HG03066 (cell line): ENCODE results near the gene STAG1.
"Not testable (repeated sequence)": the region's sequence is repeated elsewhere in the genome, so short reads cannot be mapped to it uniquely, and the experiment has no call there.

ENCODE experiments used
- ATAC-seq: cut with Tn5 transposase; IDR thresholded peaks from one replicate; pipeline ENCODE4 v1.9.1; 2021; ENCODE audit warnings: low read depth; ENCODE audit not compliant: unreplicated experiment

STAG1 gene

GRCh38 chr3:136532766-136533165 is 219.4 kb downstream of the STAG1 start:
- ATAC-seq: no peak

GRCh38 chr3:136518102-136518501 is 234.1 kb downstream of the STAG1 start:
- no peak for ATAC-seq

- ATAC-seq: no peak
These were observed 235.5 kb downstream of the STAG1 start for GRCh38 chr3:136516656-136517055.

GRCh38 chr3:136516095-136516494 is 236.1 kb downstream of the STAG1 start:
- ATAC-seq: no peak

GRCh38 chr3:136514533-136514932 is 237.6 kb downstream of the STAG1 start:
- not testable (repeated sequence) for ATAC-seq

- ATAC-seq: no peak
These were observed 238.8 kb downstream of the STAG1 start for GRCh38 chr3:136513367-136513766.

- no peak for ATAC-seq
These were observed 239.8 kb downstream of the STAG1 start for GRCh38 chr3:136512381-136512780.

GRCh38 chr3:136505676-136506075 is 246.5 kb downstream of the STAG1 start:
- ATAC-seq: no peak

GRCh38 chr3:136503056-136503455 is 249.1 kb downstream of the STAG1 start:
- ATAC-seq: no peak

GRCh38 chr3:136498919-136499447 is 253.2 kb downstream of the STAG1 start:
- no peak for ATAC-seq

- no peak for ATAC-seq
These were observed 257.0 kb downstream of the STAG1 start for GRCh38 chr3:136495213-136495612.

GRCh38 chr3:136490646-136491405 is 261.4 kb downstream of the STAG1 start:
- no peak for ATAC-seq

GRCh38 chr3:136485777-136486176 is 266.4 kb downstream of the STAG1 start:
- no peak for ATAC-seq

GRCh38 chr3:136476280-136476679 is 275.9 kb downstream of the STAG1 start:
- no peak for ATAC-seq

- ATAC-seq: not testable (repeated sequence)
These were observed 277.3 kb downstream of the STAG1 start for GRCh38 chr3:136474876-136475275.

- ATAC-seq: no peak
These were observed 278.4 kb downstream of the STAG1 start for GRCh38 chr3:136473716-136474326.

GRCh38 chr3:136465296-136465695 is 286.9 kb downstream of the STAG1 start:
- ATAC-seq: no peak

GRCh38 chr3:136464502-136464901 is 287.7 kb downstream of the STAG1 start:
- ATAC-seq: no peak

- ATAC-seq: no peak
These were observed 289.0 kb downstream of the STAG1 start for GRCh38 chr3:136463170-136463569.

GRCh38 chr3:136457793-136458192 is 294.4 kb downstream of the STAG1 start:
- ATAC-seq: no peak

GRCh38 chr3:136456196-136456595 is 296.0 kb downstream of the STAG1 start:
- no peak for ATAC-seq

- no peak for ATAC-seq
These were observed 307.6 kb downstream of the STAG1 start for GRCh38 chr3:136444581-136444980.
